Activated CD8-positive, alpha-beta T cell treated with anti-CD3 and anti-CD28 coated beads for 36 hours (primary cell): ENCODE measurements around the gene UNK. TPM values are rescaled to one million over a fixed set of nuclear protein-coding genes. Genes with fewer than 3 reads are reported as not detected.
"Not testable (repeated sequence)": the region's sequence is repeated elsewhere in the genome, so short reads cannot be mapped to it uniquely, and the experiment has no call there.

Source experiments
- ATAC-seq: fragments of 200-7000 bp; cut with Tn5 transposase; one replicate; pipeline ENCODE4 v1.10.0; 2021; ENCODE audit warnings: mild to moderate bottlenecking, moderate library complexity
- CTCF ChIA-PET: fragments of 350-600 bp; sonication (Branson Sonifier 250); formaldehyde crosslinking; loops from one replicate; lab custom pipeline; 2021; ENCODE audit warnings: antibody characterized with exemption; lab: Charles Lee
- POLR2A ChIA-PET: fragments of 350-600 bp; sonication (Branson Sonifier 250); formaldehyde crosslinking; loops from one replicate; lab custom pipeline; 2021; ENCODE audit warnings: antibody characterized with exemption; lab: Charles Lee
- DNase-seq: peaks from one replicate; pipeline ENCODE4 v3.0.0-alpha.2; 2020
- H3K27ac Mint-ChIP-seq: one replicate; pipeline ENCODE4 v1.8.0; 2021; ENCODE audit warnings: mild to moderate bottlenecking, mixed read lengths
- H3K27me3 Mint-ChIP-seq: one replicate; pipeline ENCODE4 v1.8.0; 2021; ENCODE audit warnings: mixed read lengths
- H3K36me3 Mint-ChIP-seq: one replicate; pipeline ENCODE4 v1.8.0; 2021; ENCODE audit warnings: low read depth, mixed read lengths
- H3K4me1 Mint-ChIP-seq: one replicate; pipeline ENCODE4 v1.8.0; 2021; ENCODE audit warnings: low read depth, mixed read lengths
- H3K4me3 Mint-ChIP-seq: one replicate; pipeline ENCODE4 v1.8.0; 2021; ENCODE audit warnings: mild to moderate bottlenecking, moderate library complexity, mixed read lengths
- H3K9me3 Mint-ChIP-seq: one replicate; pipeline ENCODE4 v1.8.0; 2021; ENCODE audit warnings: mixed read lengths
- intact Hi-C: fragments of 100-400 bp; cut with micrococcal nuclease; formaldehyde crosslinking; loops from one replicate; pipeline ENCODE4 v1.10.0; 2022
- total RNA-seq, 2 experiments: library from RNA; stranded (reverse); gene quantifications; one replicate each; pipeline ENCODE4 v1.2.3, GENCODE V29; 2021
- TF ChIP-seq, protein P1 (sequence below): fragments of 200-600 bp; IDR thresholded peaks from one replicate; pipeline ENCODE4 v1.8.0; 2022; ENCODE audit warnings: antibody characterized with exemption, mild to moderate bottlenecking

UNK gene
- total RNA-seq, 2 experiments from 2014 or later, result 26.4 to 26.6 TPM

GRCh38 chr17:75807861-75808260 is 23.3 kb downstream of the UNK start:
- Mint-ChIP-seq H3K4me1 (peaks cover 15% of the 10 kb centered on the region), H3K27ac (no peak overlapping the region), H3K36me3 (no peaks in the 10 kb centered on the region), H3K9me3 (no peaks in the 10 kb centered on the region), H3K27me3 (no peaks in the 10 kb centered on the region), H3K4me3 (no peak overlapping the region)
- POLR2A ChIA-PET, result interaction anchor here (0.8 to 1.2 kb wide), 2 partner anchors 10 to 22 kb away, joined by 3 to 4 read pairs; no protein-coding TSS in a partner anchor
- no peak for DNase-seq
- intact Hi-C loops, result no loop called here
- TF ChIP-seq, protein P1, sequence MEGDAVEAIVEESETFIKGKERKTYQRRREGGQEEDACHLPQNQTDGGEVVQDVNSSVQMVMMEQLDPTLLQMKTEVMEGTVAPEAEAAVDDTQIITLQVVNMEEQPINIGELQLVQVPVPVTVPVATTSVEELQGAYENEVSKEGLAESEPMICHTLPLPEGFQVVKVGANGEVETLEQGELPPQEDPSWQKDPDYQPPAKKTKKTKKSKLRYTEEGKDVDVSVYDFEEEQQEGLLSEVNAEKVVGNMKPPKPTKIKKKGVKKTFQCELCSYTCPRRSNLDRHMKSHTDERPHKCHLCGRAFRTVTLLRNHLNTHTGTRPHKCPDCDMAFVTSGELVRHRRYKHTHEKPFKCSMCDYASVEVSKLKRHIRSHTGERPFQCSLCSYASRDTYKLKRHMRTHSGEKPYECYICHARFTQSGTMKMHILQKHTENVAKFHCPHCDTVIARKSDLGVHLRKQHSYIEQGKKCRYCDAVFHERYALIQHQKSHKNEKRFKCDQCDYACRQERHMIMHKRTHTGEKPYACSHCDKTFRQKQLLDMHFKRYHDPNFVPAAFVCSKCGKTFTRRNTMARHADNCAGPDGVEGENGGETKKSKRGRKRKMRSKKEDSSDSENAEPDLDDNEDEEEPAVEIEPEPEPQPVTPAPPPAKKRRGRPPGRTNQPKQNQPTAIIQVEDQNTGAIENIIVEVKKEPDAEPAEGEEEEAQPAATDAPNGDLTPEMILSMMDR, result no peak
- CTCF ChIA-PET, result interaction anchor here (0.7 to 1.7 kb wide), 3 partner anchors 19 to 52 kb away, joined by 3 to 5 read pairs (median 3); no protein-coding TSS in a partner anchor
- no peak for ATAC-seq

DNA sequence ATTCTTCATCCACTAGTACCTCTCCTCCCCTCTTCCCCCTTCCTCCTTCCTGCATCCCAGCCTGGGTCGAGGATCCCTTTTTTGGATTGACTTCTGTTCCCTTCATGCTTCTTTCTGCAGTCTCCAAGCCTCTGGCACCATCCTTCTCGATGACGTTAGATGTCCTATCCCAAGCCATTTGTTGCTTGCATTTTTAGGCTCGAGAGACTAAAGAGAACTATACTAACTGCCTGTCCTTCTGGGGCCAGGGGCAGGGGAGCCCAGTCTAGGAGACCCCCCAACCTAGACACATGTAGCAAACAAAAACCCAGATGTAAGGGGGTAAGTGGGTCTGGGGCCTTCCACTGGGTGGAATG is 23.9 kb downstream of the UNK start:
- H3K27me3 Mint-ChIP-seq, result no peaks in the 10 kb centered on the region
- H3K36me3 Mint-ChIP-seq, result no peaks in the 10 kb centered on the region
- DNase-seq (no peak), ATAC-seq (no peak)
- no peaks in the 10 kb centered on the region for H3K9me3 Mint-ChIP-seq
- ChIA-PET POLR2A (interaction anchor here (0.8 to 1.2 kb wide), 2 partner anchors 11 to 22 kb away, joined by 3 to 4 read pairs; no protein-coding TSS in a partner anchor), CTCF (interaction anchor here (0.7 to 1.7 kb wide), 3 partner anchors 18 to 21 kb away, joined by 3 to 5 read pairs (median 3); no protein-coding TSS in a partner anchor)
- H3K27ac Mint-ChIP-seq, result no peak overlapping the region
- H3K4me3 Mint-ChIP-seq, result no peak overlapping the region
- intact Hi-C loops, result no loop called here
- peaks cover 11% of the 10 kb centered on the region for H3K4me1 Mint-ChIP-seq
- TF ChIP-seq, protein P1, result no peak

- ATAC-seq, result no peak
Measured at GRCh38 chr17:75808905-75809621, 24.5 kb downstream of the UNK start.

GRCh38 chr17:75809631-75810111 is 25.1 kb downstream of the UNK start:
- TF ChIP-seq, protein P1, result no peak
- Mint-ChIP-seq H3K36me3 (no peaks in the 10 kb centered on the region), H3K9me3 (no peaks in the 10 kb centered on the region), H3K27me3 (no peaks in the 10 kb centered on the region), H3K27ac (no peak overlapping the region), H3K4me1 (peaks cover 4% of the 10 kb centered on the region), H3K4me3 (no peak overlapping the region)
- ATAC-seq (no peak), DNase-seq (no peak)
- intact Hi-C loops, result no loop called here
- POLR2A ChIA-PET, result no interaction called here
- CTCF ChIA-PET, result interaction anchor here (0.7 to 0.9 kb wide), 2 partner anchors 45 to 68 kb away, joined by 3 read pairs; partner anchors contain the start of gene GALK1

More at GRCh38 chr17:75808905-75809621, 24.5 kb downstream of the UNK start:
- intact Hi-C loops, result no loop called here
- TF ChIP-seq, protein P1, result no peak
- ChIA-PET CTCF (interaction anchor here (0.7 to 1.1 kb wide), 3 partner anchors 21 to 69 kb away, joined by 3 read pairs; partner anchors contain the start of gene GALK1), POLR2A (no interaction called here)
- DNase-seq, result no peak
- Mint-ChIP-seq H3K4me3 (no peak overlapping the region), H3K27ac (no peak overlapping the region), H3K9me3 (no peaks in the 10 kb centered on the region), H3K36me3 (no peaks in the 10 kb centered on the region), H3K4me1 (peaks cover 7% of the 10 kb centered on the region), H3K27me3 (no peaks in the 10 kb centered on the region)

- no peak for DNase-seq
- H3K27me3 Mint-ChIP-seq, result no peaks in the 10 kb centered on the region
- ATAC-seq, result no peak
- no peaks in the 10 kb centered on the region for H3K9me3 Mint-ChIP-seq
- no peaks in the 10 kb centered on the region for H3K36me3 Mint-ChIP-seq
- TF ChIP-seq, protein P1, result no peak
- ChIA-PET CTCF (no interaction called here), POLR2A (interaction anchor here (0.7 kb wide), 1 partner anchor 36 kb away, joined by 4 read pairs; no protein-coding TSS in a partner anchor)
- no peak overlapping the region for H3K27ac Mint-ChIP-seq
- intact Hi-C loops, result no loop called here
- H3K4me1 Mint-ChIP-seq, result peaks cover 4% of the 10 kb centered on the region
- H3K4me3 Mint-ChIP-seq, result no peak overlapping the region
Measured at GRCh38 chr17:75810216-75810615, 25.6 kb downstream of the UNK start.

- ATAC-seq, DNase-seq, H3K9me3 Mint-ChIP-seq, H3K36me3 Mint-ChIP-seq, H3K4me3 Mint-ChIP-seq, intact Hi-C loops, H3K27ac Mint-ChIP-seq, H3K4me1 Mint-ChIP-seq, H3K27me3 Mint-ChIP-seq: not testable (repeated sequence)
- ChIA-PET CTCF (interaction anchor here (1.8 kb wide), 1 partner anchor 19 kb away, joined by 4 read pairs; no protein-coding TSS in a partner anchor), POLR2A (interaction anchor here (0.7 to 1.4 kb wide), 4 partner anchors 8 to 36 kb away, joined by 3 to 4 read pairs (median 4); no protein-coding TSS in a partner anchor)
Measured at GRCh38 chr17:75810756-75811155, 26.1 kb downstream of the UNK start.
